ENCODE results near the gene CNN2.

CNN2 gene

DNA sequence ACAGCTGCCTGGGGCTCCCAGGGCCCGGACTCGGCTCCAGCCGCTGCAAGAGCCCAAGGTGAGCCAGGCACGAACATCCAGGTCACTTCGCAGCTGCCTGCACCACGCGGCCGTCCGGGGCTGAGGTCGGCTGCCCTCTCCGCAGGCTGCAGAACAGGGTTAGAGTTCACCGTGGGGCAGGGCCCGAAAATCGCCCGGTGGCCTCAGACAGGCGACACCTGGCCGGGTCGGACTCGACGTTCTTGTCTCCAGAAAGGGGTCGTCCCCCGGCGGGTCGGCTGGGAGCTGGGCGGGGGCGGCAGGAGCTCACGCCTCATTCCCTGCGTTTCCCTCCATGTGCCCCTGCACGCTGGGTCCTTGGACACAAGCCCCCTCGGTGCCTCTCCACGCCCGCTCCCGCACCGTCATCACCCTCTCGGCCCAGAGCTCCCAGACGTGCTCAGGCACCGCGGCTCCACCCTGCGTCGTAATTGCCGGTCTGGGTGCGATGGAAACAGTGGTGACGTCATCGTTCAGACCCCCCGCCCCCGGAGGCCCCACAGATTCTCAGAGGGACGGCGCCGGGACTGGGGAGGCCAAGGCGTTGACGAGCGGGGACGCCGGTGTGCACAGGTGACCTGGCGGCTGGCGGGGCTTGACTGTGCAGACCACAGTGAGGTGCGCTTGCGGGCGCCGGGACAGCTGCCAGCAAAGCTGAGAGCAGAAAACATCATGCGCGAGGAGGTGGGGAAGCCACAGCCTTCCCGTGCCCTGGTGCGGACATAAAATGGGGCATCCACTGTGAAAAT is 30.2 kb upstream of the CNN2 start:
- no peak overlapping the region for H3K27ac ChIP-seq
- TF ChIP-seq CTCF (IDR thresholded peaks at IDR 0.05): no peak
- no peak for TF ChIP-seq ZFX (IDR thresholded peaks at IDR 0.05; ENCODE audit: borderline replicate concordance)

DNA sequence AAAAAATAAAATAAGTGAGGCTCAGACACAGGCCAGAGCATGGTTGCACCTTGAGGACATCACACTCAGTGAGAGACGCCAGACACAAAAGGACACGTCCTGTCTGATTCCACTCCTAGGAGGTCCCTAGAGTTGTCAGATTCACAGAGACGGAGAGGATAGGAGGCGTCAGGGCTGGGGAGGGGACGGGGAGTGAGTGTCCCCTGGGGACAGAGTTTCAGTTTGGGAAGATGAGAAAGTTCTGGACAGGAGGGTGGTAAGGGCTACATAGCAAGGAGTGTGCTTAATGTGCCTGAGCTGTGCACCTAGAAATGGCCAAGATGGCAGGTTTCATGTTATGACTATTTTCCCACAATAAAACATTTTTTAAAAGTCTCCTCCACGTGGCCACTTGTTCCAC is 28.3 kb upstream of the CNN2 start:
- H3K27ac ChIP-seq: no peak overlapping the region
- TF ChIP-seq CTCF (IDR thresholded peaks at IDR 0.05): no peak
- no peak for TF ChIP-seq ZFX (IDR thresholded peaks at IDR 0.05; ENCODE audit: borderline replicate concordance)

DNA sequence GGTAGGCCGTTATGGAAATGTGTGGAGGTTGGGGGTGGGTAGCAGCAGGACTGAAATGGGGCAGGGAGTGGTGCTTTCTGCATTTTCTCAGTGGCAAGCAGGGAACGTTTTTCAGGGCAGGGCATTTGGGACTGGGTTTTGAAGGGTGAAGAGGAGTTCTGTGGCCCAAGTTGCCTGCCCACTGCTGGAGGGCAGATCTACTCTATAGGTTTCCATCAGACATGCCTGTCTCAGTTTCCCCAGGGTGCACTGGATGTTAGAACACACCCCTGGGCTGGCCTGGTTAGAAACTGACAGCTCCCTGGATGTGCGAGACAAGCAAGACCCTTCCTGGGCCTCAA is 27.1 kb upstream of the CNN2 start:
- no peak overlapping the region for H3K27ac ChIP-seq
- TF ChIP-seq CTCF (IDR thresholded peaks at IDR 0.05): no peak
- TF ChIP-seq ZFX (IDR thresholded peaks at IDR 0.05; ENCODE audit: borderline replicate concordance): no peak

DNA sequence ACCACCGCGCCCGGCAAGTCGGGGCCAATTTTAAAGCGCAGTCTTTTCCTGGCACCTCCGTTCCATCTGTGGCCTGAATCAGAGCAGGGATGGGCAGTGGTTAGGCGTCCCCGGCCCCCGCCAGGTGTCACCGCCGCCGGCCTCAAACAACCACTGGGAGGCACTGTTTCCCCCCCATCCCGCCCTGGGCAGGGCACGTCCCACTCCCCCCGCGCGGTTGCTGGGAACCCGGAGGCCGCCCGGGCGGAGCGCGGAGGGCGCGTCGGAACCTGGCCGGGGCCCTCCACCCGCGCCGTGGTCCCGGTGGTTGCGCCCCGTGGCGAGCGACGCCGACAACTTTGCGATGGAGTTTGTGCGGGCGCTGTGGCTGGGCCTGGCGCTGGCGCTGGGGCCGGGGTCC is 26.3 kb upstream of the CNN2 start, which contains the start of gene GRIN3B:
Gene GRIN3B, plus strand, starts transcription at position 325 of the 400 bp plus-strand sequence. Its CDS starts 19 bp downstream, at position 344.
- no peak within 1 kb of the TSS for H3K27ac ChIP-seq
- peak; percentile 83 for TF ChIP-seq CTCF (IDR thresholded peaks at IDR 0.05)
- TF ChIP-seq ZFX (IDR thresholded peaks at IDR 0.05; ENCODE audit: borderline replicate concordance): no peak

DNA sequence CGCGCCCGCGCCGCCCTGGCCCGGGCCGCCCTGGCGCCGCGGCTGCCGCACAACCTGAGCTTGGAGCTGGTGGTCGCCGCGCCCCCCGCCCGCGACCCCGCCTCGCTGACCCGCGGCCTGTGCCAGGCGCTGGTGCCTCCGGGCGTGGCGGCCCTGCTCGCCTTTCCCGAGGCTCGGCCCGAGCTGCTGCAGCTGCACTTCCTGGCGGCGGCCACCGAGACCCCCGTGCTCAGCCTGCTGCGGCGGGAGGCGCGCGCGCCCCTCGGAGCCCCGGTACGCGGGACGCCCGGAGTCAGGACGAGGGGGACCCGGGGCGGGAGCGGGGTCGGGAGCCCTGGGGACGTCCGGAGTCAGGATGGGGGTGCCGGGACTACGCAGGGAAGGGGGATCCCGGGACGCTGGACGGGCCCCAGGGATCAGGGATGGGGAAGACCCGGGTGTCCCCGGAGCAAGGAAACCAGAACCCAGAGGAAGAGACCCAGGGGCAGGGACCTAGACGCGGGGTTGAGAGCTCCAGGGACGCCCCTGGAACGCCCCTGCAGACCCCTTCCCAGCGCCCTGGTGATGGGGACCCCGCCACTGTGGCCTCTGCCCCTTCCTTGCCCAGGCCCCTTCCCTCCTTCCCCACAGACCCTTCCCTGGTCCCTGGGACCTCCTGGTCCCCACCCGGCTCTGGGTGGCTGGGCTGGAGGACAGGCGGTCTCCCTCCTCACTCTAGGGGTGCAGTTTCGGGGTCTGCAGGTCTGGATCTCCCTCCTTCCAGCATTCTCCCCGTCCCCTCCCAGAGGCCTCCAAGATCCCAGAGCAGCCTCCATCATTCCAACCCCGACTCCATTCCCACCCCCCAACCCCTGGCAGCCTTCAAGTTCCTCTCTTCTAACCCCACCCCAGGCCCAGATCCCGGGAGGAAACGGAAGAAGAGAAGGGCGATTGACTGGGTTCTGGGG is 25.5 kb upstream of the CNN2 start:
- H3K27ac ChIP-seq: no peak overlapping the region
- TF ChIP-seq ZFX (IDR thresholded peaks at IDR 0.05; ENCODE audit: borderline replicate concordance) (no peak), CTCF (IDR thresholded peaks at IDR 0.05) (no peak)

DNA sequence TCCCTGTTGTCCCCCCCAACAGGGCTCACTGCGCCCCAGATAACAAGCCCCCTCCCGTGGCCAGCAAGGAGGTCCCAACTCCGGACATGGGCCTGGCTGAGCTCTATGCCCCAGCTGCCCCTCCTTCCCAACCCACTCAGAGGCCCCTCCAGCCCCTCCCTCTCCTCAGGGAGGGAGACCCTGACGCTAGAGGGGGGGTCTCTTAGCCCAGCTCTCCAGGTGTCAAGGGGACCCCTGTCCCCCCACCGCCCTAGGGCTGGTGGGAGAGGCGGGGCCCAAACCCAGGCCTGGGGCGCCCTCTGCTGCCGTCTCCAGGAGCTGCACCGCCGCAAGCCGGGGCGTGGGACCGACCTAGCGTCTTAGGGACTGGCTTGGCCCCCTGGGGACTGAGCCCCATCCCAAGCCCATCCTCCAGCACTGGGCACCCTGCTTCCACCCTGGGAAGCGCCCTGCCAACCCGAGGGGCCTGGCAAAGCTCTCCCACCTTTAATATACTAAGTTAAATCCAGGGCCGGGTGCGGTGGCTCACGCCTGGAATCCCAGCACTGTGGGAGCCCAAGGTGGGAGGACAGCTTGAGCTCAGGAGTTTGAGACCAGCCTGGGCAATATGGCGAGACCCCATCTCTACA is 24.8 kb upstream of the CNN2 start:
- peak; percentile 97 for TF ChIP-seq CTCF (IDR thresholded peaks at IDR 0.05)
- TF ChIP-seq ZFX (IDR thresholded peaks at IDR 0.05; ENCODE audit: borderline replicate concordance): no peak
- no peak overlapping the region for H3K27ac ChIP-seq
